ENCODE measurements around the gene CPVL. TPM values are rescaled to one million over a fixed set of nuclear protein-coding genes. Genes with fewer than 3 reads are reported as not detected.

Gene CPVL
- total RNA-seq, 1 donor from 2014 or later, result 22.2 TPM

DNA sequence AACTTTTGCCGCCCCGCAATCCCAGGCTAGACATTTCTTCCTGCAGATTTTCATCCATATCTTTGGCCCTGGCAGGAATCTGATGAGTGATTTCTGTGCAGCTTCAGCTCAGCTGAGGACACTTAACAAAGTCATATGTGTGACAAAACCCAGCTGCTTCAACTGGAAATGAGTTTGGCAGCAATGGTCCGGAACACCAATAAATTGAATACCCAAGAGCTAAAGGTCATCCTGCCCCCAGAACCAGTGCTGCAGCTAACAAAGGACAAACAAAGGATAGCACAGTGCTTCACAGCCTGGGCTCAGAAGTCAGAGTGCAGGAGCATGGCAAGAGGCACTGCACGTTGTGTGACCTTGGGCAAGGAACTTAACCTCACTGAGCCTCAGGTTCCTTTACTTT lies 148.2 kb downstream of the CPVL start:
- Histone ChIP-seq H3K9me3 (ENCODE audit: insufficient read depth, low read depth, low read length) (no peaks in the 10 kb centered on the region), H3K4me2 (ENCODE audit: low read length) (no peak overlapping the region), H4K20me1 (ENCODE audit: insufficient read depth, low read length) (no peaks in the 10 kb centered on the region), H3K4me3 (ENCODE audit: insufficient read depth, low read depth, low read length) (no peak overlapping the region), H3K27ac (ENCODE audit: low read depth, low read length) (no peak overlapping the region), H3K9ac (ENCODE audit: low read length) (no peak overlapping the region), H3K27me3 (ENCODE audit: insufficient read depth, low read length) (peaks cover 9% of the 10 kb centered on the region), H3K36me3 (ENCODE audit: insufficient read depth, low read length) (no peaks in the 10 kb centered on the region), H3K4me1 (ENCODE audit: insufficient read depth, low read length) (no peaks in the 10 kb centered on the region), H2AFZ (ENCODE audit: low read depth, low read length) (no peak overlapping the region), H3K79me2 (ENCODE audit: insufficient read depth, low read length) (no peaks in the 10 kb centered on the region)
- H3K27ac Mint-ChIP-seq (ENCODE audit: unreplicated experiment), result no peak overlapping the region
- DNase-seq (ENCODE audit: low read depth), result no peak
- no peak for FAIRE-seq
- H3K9me3 Mint-ChIP-seq (ENCODE audit: unreplicated experiment), result no peaks in the 10 kb centered on the region
- no peak for TF ChIP-seq EZH2 (IDR thresholded peaks at IDR 0.05; ENCODE audit: insufficient read depth, low read length)
- TF ChIP-seq, protein P1, sequence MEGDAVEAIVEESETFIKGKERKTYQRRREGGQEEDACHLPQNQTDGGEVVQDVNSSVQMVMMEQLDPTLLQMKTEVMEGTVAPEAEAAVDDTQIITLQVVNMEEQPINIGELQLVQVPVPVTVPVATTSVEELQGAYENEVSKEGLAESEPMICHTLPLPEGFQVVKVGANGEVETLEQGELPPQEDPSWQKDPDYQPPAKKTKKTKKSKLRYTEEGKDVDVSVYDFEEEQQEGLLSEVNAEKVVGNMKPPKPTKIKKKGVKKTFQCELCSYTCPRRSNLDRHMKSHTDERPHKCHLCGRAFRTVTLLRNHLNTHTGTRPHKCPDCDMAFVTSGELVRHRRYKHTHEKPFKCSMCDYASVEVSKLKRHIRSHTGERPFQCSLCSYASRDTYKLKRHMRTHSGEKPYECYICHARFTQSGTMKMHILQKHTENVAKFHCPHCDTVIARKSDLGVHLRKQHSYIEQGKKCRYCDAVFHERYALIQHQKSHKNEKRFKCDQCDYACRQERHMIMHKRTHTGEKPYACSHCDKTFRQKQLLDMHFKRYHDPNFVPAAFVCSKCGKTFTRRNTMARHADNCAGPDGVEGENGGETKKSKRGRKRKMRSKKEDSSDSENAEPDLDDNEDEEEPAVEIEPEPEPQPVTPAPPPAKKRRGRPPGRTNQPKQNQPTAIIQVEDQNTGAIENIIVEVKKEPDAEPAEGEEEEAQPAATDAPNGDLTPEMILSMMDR (IDR thresholded peaks at IDR 0.05; ENCODE audit: insufficient read depth, low read depth, low read length), result no peak
- no peaks in the 10 kb centered on the region for H3K36me3 Mint-ChIP-seq (ENCODE audit: low read depth, unreplicated experiment)
- no peak overlapping the region for H3K4me3 Mint-ChIP-seq (ENCODE audit: unreplicated experiment)
- H3K27me3 Mint-ChIP-seq (ENCODE audit: low read depth, unreplicated experiment), result no peaks in the 10 kb centered on the region
- peaks cover 1% of the 10 kb centered on the region for H3K4me1 Mint-ChIP-seq (ENCODE audit: low read depth, unreplicated experiment)

GRCh38 chr7:28996836-28997235 lies 149.5 kb downstream of the CPVL start:
- Histone ChIP-seq H3K9me3 (ENCODE audit: insufficient read depth, low read depth, low read length) (no peaks in the 10 kb centered on the region), H3K27ac (ENCODE audit: low read depth, low read length) (no peak overlapping the region), H3K4me2 (ENCODE audit: low read length) (no peak overlapping the region), H4K20me1 (ENCODE audit: insufficient read depth, low read length) (no peaks in the 10 kb centered on the region), H3K4me3 (ENCODE audit: insufficient read depth, low read depth, low read length) (no peak overlapping the region), H2AFZ (ENCODE audit: low read depth, low read length) (no peak overlapping the region), H3K27me3 (ENCODE audit: insufficient read depth, low read length) (peaks cover 5% of the 10 kb centered on the region), H3K36me3 (ENCODE audit: insufficient read depth, low read length) (no peaks in the 10 kb centered on the region), H3K9ac (ENCODE audit: low read length) (no peak overlapping the region), H3K79me2 (ENCODE audit: insufficient read depth, low read length) (no peaks in the 10 kb centered on the region), H3K4me1 (ENCODE audit: insufficient read depth, low read length) (no peaks in the 10 kb centered on the region)
- no peak for TF ChIP-seq EZH2 (IDR thresholded peaks at IDR 0.05; ENCODE audit: insufficient read depth, low read length)
- TF ChIP-seq, protein P1 (IDR thresholded peaks at IDR 0.05; ENCODE audit: insufficient read depth, low read depth, low read length), result no peak
- Mint-ChIP-seq H3K36me3 (ENCODE audit: low read depth, unreplicated experiment) (no peaks in the 10 kb centered on the region), H3K4me1 (ENCODE audit: low read depth, unreplicated experiment) (peaks cover 1% of the 10 kb centered on the region), H3K27me3 (ENCODE audit: low read depth, unreplicated experiment) (no peaks in the 10 kb centered on the region), H3K27ac (ENCODE audit: unreplicated experiment) (no peak overlapping the region), H3K4me3 (ENCODE audit: unreplicated experiment) (no peak overlapping the region), H3K9me3 (ENCODE audit: unreplicated experiment) (no peaks in the 10 kb centered on the region)
- DNase-seq (ENCODE audit: low read depth) (peak; percentile 85), FAIRE-seq (no peak)

GRCh38 chr7:28993371-28993770 lies 153.0 kb downstream of the CPVL start:
- H3K9ac ChIP-seq (ENCODE audit: low read length), result no peak overlapping the region
- Mint-ChIP-seq H3K4me3 (ENCODE audit: unreplicated experiment) (no peak overlapping the region), H3K9me3 (ENCODE audit: unreplicated experiment) (peaks cover 3% of the 10 kb centered on the region), H3K4me1 (ENCODE audit: low read depth, unreplicated experiment) (peaks cover 8% of the 10 kb centered on the region), H3K27ac (ENCODE audit: unreplicated experiment) (no peak overlapping the region), H3K36me3 (ENCODE audit: low read depth, unreplicated experiment) (no peaks in the 10 kb centered on the region), H3K27me3 (ENCODE audit: low read depth, unreplicated experiment) (no peaks in the 10 kb centered on the region)
- H4K20me1 ChIP-seq (ENCODE audit: insufficient read depth, low read length), result no peaks in the 10 kb centered on the region
- peaks cover 7% of the 10 kb centered on the region for H3K4me1 ChIP-seq (ENCODE audit: insufficient read depth, low read length)
- H3K27ac ChIP-seq (ENCODE audit: low read depth, low read length), result no peak overlapping the region
- no peak overlapping the region for H2AFZ ChIP-seq (ENCODE audit: low read depth, low read length)
- no peaks in the 10 kb centered on the region for H3K79me2 ChIP-seq (ENCODE audit: insufficient read depth, low read length)
- H3K27me3 ChIP-seq (ENCODE audit: insufficient read depth, low read length), result no peaks in the 10 kb centered on the region
- H3K36me3 ChIP-seq (ENCODE audit: insufficient read depth, low read length), result no peaks in the 10 kb centered on the region
- TF ChIP-seq, protein P1 (IDR thresholded peaks at IDR 0.05; ENCODE audit: insufficient read depth, low read depth, low read length), result no peak
- TF ChIP-seq EZH2 (IDR thresholded peaks at IDR 0.05; ENCODE audit: insufficient read depth, low read length), result no peak
- H3K9me3 ChIP-seq (ENCODE audit: insufficient read depth, low read depth, low read length), result no peaks in the 10 kb centered on the region
- DNase-seq (ENCODE audit: low read depth), result no peak
- no peak overlapping the region for H3K4me3 ChIP-seq (ENCODE audit: insufficient read depth, low read depth, low read length)
- no peak overlapping the region for H3K4me2 ChIP-seq (ENCODE audit: low read length)
- no peak for FAIRE-seq
